Stimulated activated naive CD4-positive, alpha-beta T cell (primary cell): Measurements from ENCODE around the gene PFKFB4.
"Not testable (repeated sequence)": the region's sequence is repeated elsewhere in the genome, so short reads cannot be mapped to it uniquely, and the experiment has no call there.

Source experiments
- DNase-seq, 6 experiments: peaks; one replicate each; lab custom pipeline; 2025; lab: John Stamatoyannopoulos, UW

PFKFB4 gene

GRCh38 chr3:48492461-48493202 is 64.0 kb downstream of the PFKFB4 start:
- DNase-seq, result no peak

DNA sequence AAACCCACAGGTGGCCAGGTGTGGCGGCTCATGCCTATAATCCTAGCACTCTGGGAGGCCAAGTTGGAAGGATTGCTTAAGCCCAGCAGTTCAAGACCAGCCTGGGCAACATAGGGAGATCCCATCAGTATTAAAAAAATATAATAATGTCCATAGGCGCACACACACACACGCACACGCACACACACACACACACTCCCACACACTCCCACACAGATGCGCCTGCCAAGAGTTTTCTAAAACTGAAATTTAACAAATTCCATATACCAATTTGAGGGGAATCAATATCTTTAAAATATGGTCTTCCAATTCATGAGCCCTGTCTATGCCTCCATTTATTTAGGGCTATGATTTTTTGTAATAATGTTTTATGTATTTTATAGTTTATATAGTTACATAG is 69.7 kb downstream of the PFKFB4 start:
- no peak for DNase-seq

DNA sequence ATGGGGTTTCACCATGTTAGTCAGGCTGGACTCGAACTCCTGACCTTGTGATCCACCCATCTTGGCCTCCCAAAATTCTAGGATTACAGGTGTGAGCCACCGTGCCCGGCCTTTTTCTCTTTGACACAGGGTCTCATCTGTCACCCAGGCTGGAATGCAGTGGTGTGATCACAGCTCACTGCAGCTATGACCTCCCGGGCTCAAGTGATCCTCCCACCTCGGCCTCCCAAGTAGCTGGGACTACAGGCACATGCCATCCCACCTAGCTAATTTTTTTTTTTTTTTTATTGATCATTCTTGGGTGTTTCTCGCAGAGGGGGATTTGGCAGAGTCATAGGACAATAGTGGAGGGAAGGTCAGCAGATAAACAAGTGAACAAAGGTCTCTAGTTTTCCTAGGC is 73.8 kb downstream of the PFKFB4 start:
- not testable (repeated sequence) for DNase-seq

DNA sequence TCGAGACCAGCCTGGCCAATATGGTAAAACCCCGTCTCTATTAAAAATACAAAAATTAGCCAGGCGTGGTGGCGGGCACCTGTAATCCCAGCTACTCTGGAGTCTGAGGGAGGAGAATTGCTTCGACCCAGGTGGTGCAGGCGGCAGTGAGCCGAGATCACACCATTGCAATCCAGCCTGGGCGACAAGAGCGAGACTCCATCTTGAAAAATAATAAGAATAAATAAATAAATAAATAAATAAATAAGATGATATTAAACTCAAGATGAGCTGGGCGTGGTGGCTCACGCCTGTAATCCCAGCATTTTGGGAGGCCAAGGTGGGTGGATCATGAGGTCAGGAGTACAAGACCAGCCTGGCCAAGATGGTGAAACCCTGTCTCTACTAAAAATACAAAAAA is 75.7 kb downstream of the PFKFB4 start:
- DNase-seq, result not testable (repeated sequence)

DNA sequence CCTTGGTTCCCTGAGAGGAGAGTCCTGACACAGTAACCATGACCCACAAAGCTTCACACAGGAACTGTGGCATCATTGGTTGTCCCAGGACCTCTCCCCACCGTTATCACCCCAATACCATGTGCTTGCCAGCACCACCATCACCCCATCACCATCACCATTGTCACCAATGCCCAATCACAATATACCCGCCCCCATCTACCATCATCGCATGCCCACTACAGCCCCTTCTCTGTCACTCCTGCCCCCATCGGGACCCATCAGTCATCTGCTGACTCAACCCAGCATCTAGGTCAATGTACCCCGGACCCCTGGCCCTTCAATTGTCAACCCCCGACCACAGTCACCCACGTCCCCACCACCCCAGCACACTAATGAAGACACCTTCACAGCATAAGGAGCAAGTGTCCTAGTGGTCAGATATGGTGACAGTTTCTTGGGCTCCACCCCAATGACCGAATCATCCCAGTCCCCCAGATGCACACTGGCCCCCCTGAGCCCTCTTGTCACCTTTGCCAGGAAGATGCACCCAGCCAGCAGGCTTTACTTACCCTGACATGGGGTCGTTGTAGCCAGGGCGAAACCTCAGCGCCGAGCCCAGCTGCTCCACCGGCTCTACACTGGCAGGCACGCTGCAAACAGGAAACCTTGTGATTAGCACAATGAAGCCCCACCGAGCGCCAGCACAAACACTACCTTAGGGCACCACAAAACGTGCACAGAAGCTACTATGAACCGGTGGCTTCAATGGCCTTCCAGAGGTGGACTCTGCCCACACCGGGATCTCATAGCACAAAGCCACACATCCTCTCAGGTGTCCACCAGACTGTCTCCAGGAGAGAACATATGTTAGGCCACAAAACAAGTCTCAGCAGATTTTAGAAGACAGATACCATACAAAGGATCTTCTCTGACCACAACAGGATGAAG is 77.7 kb downstream of the PFKFB4 start:
- DNase-seq, result peak; percentile 20 to 90 (median 70)

GRCh38 chr3:48477959-48478520 is 78.6 kb downstream of the PFKFB4 start:
- DNase-seq, result peak in 1 of 6 experiments; percentile 19

DNA sequence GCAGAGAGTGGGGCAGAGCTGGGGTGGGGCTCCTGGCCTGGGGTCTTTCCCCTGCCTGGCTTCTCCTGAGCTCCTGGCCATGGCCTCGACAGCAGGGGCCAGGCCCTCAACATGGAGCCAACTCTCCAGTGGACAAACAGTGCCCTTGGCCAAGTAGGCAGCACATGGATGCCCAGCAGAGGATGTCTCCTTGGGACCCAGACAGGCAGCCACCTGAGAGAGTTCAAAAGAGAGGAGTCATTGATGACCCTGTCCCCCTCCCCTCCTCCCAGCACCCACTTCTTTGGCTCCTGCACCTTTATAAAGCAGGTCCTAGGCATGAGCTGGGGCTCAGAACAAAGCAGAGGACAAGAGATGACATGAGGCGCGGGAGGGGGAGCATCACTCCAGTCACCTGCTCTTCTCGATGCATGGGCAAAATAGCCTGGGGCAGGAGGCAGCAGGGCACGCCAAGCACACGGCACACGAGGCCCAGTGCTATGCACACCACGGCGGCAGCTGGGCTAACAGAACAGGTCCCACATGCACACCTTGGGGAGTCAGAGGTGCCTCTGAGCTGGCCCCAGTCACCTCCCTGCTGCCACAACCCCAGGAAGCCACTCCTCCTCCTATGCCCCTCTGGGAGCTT is 80.1 kb downstream of the PFKFB4 start:
- DNase-seq, result no peak

- DNase-seq, result no peak
Measured at GRCh38 chr3:48475188-48475587, 81.4 kb downstream of the PFKFB4 start.

DNA sequence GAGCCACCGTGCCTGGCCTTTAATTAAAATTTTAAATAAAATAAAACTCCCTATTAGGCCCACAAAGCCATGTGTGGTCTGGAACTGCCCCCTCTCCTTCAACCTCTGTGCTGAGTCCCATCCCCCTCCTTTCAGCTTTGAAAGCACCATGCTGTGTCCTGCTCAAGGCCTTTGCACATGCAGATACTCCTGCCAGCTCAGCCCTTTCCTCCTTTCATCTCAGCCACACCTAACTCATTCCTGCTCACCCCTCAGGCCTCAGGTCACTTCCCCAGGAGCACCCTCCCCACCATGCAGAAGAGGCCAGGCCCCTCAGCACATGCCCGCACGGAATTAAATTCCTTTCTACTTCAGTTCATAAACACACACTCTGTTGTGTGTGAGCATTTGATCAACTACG is 82.0 kb downstream of the PFKFB4 start:
- no peak for DNase-seq

- DNase-seq, result not testable (repeated sequence)
Measured at GRCh38 chr3:48474031-48474430, 82.6 kb downstream of the PFKFB4 start.

DNA sequence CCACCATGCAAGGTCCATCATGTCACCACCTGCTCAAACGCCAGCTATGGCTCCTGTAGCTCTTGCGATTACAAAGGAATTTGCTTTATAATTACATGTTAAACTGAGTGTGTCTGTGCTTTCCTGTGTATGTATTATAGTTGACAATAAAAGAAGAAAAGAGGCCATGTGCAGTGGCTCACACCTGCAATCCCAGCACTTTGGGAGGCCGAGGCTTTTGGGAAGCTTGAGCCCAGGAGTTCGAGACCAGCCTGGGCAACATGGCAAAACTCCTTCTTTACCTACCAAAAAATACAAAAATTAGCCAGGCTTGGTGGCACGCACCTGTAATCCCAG is 83.0 kb downstream of the PFKFB4 start:
- DNase-seq, result no peak

GRCh38 chr3:48472923-48473616 is 83.5 kb downstream of the PFKFB4 start:
- DNase-seq, result peak; percentile 85 to 97 (median 94)

DNA sequence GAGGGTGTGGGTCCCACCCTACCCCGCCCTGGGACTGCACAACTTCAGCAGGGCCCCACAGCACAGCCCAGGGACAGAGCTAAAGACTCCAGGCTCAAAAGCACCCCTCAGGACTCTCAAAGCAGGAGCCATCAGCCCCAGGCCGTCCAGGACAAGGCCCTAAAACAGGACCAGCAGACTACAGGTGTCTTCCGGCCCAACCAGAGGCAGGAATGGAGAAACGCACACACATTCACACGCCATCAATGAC is 84.0 kb downstream of the PFKFB4 start:
- no peak for DNase-seq

- DNase-seq, result no peak
Measured at GRCh38 chr3:48470286-48470685, 86.3 kb downstream of the PFKFB4 start.

GRCh38 chr3:48469046-48469915 is 87.3 kb downstream of the PFKFB4 start:
- no peak for DNase-seq

DNA sequence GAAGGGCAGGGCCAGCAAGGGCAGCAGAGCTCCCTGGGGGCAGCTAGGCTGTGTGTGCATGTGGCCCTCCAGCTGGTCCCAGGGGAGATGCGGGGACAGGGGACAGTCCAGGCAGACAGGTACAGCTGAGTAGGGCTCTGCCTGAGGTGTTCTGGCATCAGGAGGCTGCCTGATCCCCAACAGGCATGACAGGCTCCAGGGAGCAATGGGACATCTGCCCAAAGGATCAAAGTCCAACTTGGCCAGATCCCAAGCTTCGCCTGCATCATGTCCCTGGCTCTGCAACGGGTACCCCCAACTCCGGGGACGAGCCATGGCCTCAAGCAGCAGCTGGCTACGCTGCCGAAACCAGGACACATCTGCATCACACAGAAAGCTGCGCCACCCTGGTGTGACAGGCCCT is 88.3 kb downstream of the PFKFB4 start:
- no peak for DNase-seq
